Measurements from ENCODE around the gene KIZ.

Gene KIZ

GRCh38 chr20:21149344-21149743, 23.5 kb downstream of the KIZ start:
- DNase-seq (ENCODE audit: low spot score): no peak
- H3K4me3 ChIP-seq: no peak overlapping the region
- TF ChIP-seq CTCF (IDR thresholded peaks at IDR 0.05): no peak
- no peak overlapping the region for H3K27ac ChIP-seq

- no peak overlapping the region for H3K27ac ChIP-seq
- no peak for TF ChIP-seq CTCF (IDR thresholded peaks at IDR 0.05)
- no peak overlapping the region for H3K4me3 ChIP-seq
- DNase-seq (ENCODE audit: low spot score): no peak
Measured at GRCh38 chr20:21151791-21152190, 25.9 kb downstream of the KIZ start.

GRCh38 chr20:21154692-21155091, 28.8 kb downstream of the KIZ start:
- Histone ChIP-seq H3K27ac (no peak overlapping the region), H3K4me3 (no peak overlapping the region)
- DNase-seq (ENCODE audit: low spot score): no peak
- no peak for TF ChIP-seq CTCF (IDR thresholded peaks at IDR 0.05)

- no peak for TF ChIP-seq CTCF (IDR thresholded peaks at IDR 0.05)
- H3K27ac ChIP-seq: no peak overlapping the region
- no peak for DNase-seq (ENCODE audit: low spot score)
- no peak overlapping the region for H3K4me3 ChIP-seq
Measured at GRCh38 chr20:21155268-21155667, 29.4 kb downstream of the KIZ start.

- no peak overlapping the region for H3K27ac ChIP-seq
- no peak overlapping the region for H3K4me3 ChIP-seq
- TF ChIP-seq CTCF (IDR thresholded peaks at IDR 0.05): no peak
- DNase-seq (ENCODE audit: low spot score): no peak
Measured at GRCh38 chr20:21156266-21156665, 30.4 kb downstream of the KIZ start.

GRCh38 chr20:21157006-21157405, 31.1 kb downstream of the KIZ start:
- no peak for DNase-seq (ENCODE audit: low spot score)
- TF ChIP-seq CTCF (IDR thresholded peaks at IDR 0.05): no peak
- no peak overlapping the region for H3K4me3 ChIP-seq
- H3K27ac ChIP-seq: no peak overlapping the region

GRCh38 chr20:21159658-21160380, 33.9 kb downstream of the KIZ start:
- Histone ChIP-seq H3K27ac (no peak overlapping the region), H3K4me3 (no peak overlapping the region)
- DNase-seq (ENCODE audit: low spot score): no peak
- TF ChIP-seq CTCF (IDR thresholded peaks at IDR 0.05): no peak
